Occipital lobe (tissue), 2 donors: ENCODE results near the gene SLC66A2. TPM values are rescaled to one million over a fixed set of nuclear protein-coding genes. Genes with fewer than 3 reads are reported as not detected.

Experiments
- DNase-seq: peaks from one replicate; lab custom pipeline; 2025; lab: John Stamatoyannopoulos, UW
- total RNA-seq: library from RNA; depleted of rRNA; stranded (reverse); fragments of >200 nt; gene quantifications from one replicate; pipeline ENCODE4 v1.2.3, GENCODE V29; 2014

The SLC66A2 gene
- total RNA-seq, 1 donor from 2014 or later, result 31.0 TPM

- no peak for DNase-seq
These were observed 29.2 kb downstream of the SLC66A2 start for GRCh38 chr18:79921984-79922965.

GRCh38 chr18:79919089-79919488, 32.4 kb downstream of the SLC66A2 start:
- DNase-seq, result no peak

GRCh38 chr18:79918615-79919011, 32.8 kb downstream of the SLC66A2 start:
- no peak for DNase-seq

- no peak for DNase-seq
These were observed 33.4 kb downstream of the SLC66A2 start for GRCh38 chr18:79917853-79918614.

- no peak for DNase-seq
These were observed 34.1 kb downstream of the SLC66A2 start for GRCh38 chr18:79917169-79917852.

GRCh38 chr18:79916546-79917168, 34.8 kb downstream of the SLC66A2 start:
- DNase-seq, result no peak

- no peak for DNase-seq
These were observed 35.3 kb downstream of the SLC66A2 start for GRCh38 chr18:79916128-79916494.

- no peak for DNase-seq
These were observed 36.0 kb downstream of the SLC66A2 start for GRCh38 chr18:79915161-79916127.

- no peak for DNase-seq
These were observed 36.8 kb downstream of the SLC66A2 start for GRCh38 chr18:79914614-79915160.

GRCh38 chr18:79912994-79913831, 38.2 kb downstream of the SLC66A2 start:
- no peak for DNase-seq

GRCh38 chr18:79912409-79912991, 39.0 kb downstream of the SLC66A2 start:
- DNase-seq, result no peak

- DNase-seq, result no peak
These were observed 39.8 kb downstream of the SLC66A2 start for GRCh38 chr18:79911344-79912270.

- no peak for DNase-seq
These were observed 40.7 kb downstream of the SLC66A2 start for GRCh38 chr18:79910563-79911343.

- DNase-seq, result no peak
These were observed 44.7 kb downstream of the SLC66A2 start for GRCh38 chr18:79906706-79907105.

GRCh38 chr18:79905993-79906392, 45.5 kb downstream of the SLC66A2 start:
- no peak for DNase-seq

- no peak for DNase-seq
These were observed 46.0 kb downstream of the SLC66A2 start for GRCh38 chr18:79905389-79905911.
